Measurements from ENCODE around the gene LCAT.

GRCh38 chr16:67893743-67894399, 50.0 kb downstream of the LCAT start:
- TF ChIP-seq CTCF (IDR thresholded peaks at IDR 0.05) (no peak), EZH2 (IDR thresholded peaks at IDR 0.05; ENCODE audit: borderline replicate concordance, insufficient read depth, low read depth, low read length, poor library complexity, severe bottlenecking) (no peak)

Data from B cell (primary cell).